Measurements from ENCODE around the gene MRPL28. TPM values are rescaled to one million over a fixed set of nuclear protein-coding genes. Genes with fewer than 3 reads are reported as not detected.

MRPL28 gene
- total RNA-seq, 1 experiment from 2014 or later, result 61.4 TPM

DNA sequence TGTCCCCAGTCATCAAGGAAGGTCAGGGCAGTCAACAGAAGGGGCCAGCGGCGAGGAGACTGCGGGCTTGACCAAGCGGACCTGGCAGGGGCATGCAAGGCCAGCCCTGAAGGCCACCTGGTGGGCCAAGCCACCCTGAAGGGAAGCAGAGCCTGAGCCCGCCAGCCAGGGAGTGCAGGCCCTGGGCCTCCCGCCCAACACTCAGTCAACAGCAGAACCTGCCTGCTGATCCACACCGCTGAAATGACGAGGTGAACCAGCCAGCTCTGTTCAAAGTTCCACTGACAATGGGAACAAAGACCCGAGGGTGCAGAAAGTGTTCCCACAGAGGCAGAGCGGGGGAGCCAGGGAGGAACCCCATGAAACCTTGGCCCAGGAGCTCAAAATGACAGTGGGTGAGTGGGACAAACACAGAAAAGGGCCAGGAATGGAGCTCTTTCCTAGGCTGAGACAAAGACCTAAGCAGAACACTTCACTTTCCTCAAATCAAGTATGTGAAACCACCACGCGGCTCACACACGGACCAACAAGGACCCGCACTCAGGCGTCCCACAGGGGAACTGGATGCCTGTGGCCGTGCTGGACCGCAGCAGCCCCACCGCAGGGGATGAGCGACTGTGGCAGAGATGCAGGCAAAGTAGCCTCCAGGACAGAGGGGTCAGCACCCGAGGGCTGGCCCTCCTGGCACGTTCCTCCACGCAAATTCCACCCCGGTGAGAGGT is 29.8 kb downstream of the MRPL28 start:
- no peaks in the 10 kb centered on the region for H3K27me3 ChIP-seq (ENCODE audit: insufficient read depth, low read length)
- CTCF ChIA-PET, result no interaction called here
- intact Hi-C loops (cut with micrococcal nuclease), result no loop called here
- peaks cover 69% of the 10 kb centered on the region for H3K79me2 ChIP-seq (ENCODE audit: insufficient read depth, low read length)
- ATAC-seq (no peak), DNase-seq (ENCODE audit: low read depth, low spot score) (no peak)
- H3K4me3 ChIP-seq (replicated peaks in 1 of 2; ENCODE audit: low read depth in 1 of 2, low read length in 2 of 2), result no peak overlapping the region
- H3K27ac ChIP-seq (ENCODE audit: low read depth, low read length), result no peak overlapping the region
- H2AFZ ChIP-seq (ENCODE audit: low read depth, low read length, poor library complexity, severe bottlenecking), result no peak overlapping the region
- H3K9ac ChIP-seq (ENCODE audit: low read length), result no peak overlapping the region
- no TSS peak for BruUV-seq (replicated peaks)
- RAD21 ChIA-PET (ENCODE audit: low non-redundant PET in 1 of 2, low total read pairs in 2 of 2, uncharacterized antibody in 2 of 2, unreplicated experiment in 2 of 2), result no interaction called here
- no peaks in the 10 kb centered on the region for H4K20me1 ChIP-seq (ENCODE audit: insufficient read depth)
- H3K36me3 ChIP-seq (ENCODE audit: control insufficient read depth in 1 of 2, insufficient read depth in 2 of 2, low read length in 2 of 2), result no peaks in the 10 kb centered on the region
- H3K4me1 ChIP-seq (ENCODE audit: control insufficient read depth in 1 of 2, insufficient read depth in 2 of 2, low read length in 2 of 2), result peaks cover 0 to 7% of the 10 kb centered on the region in 2 experiments; a peak in 1 of 4 replicates
- POLR2A ChIA-PET, result no interaction called here
- no peak for TF ChIP-seq EGR1 (IDR thresholded peaks at IDR 0.05; ENCODE audit: low read depth)
- TF ChIP-seq TCF7L2 (IDR thresholded peaks at IDR 0.05; ENCODE audit: borderline replicate concordance, extremely low read depth, insufficient read depth, insufficient read length), result no peak
- no peak for TF ChIP-seq CBX3 (IDR thresholded peaks at IDR 0.05; ENCODE audit: low read depth)
- TF ChIP-seq ZFX (IDR thresholded peaks at IDR 0.05), result no peak
- TF ChIP-seq RAD21 (IDR thresholded peaks at IDR 0.05; ENCODE audit: low read depth), result no peak
- no peak for TF ChIP-seq JUND (IDR thresholded peaks at IDR 0.05)
- TF ChIP-seq ZNF274 (IDR thresholded peaks at IDR 0.05; ENCODE audit: low read depth, low read length), result no peak
- no peak for TF ChIP-seq SP1 (IDR thresholded peaks at IDR 0.05; ENCODE audit: low read depth)
- TF ChIP-seq, protein P1, sequence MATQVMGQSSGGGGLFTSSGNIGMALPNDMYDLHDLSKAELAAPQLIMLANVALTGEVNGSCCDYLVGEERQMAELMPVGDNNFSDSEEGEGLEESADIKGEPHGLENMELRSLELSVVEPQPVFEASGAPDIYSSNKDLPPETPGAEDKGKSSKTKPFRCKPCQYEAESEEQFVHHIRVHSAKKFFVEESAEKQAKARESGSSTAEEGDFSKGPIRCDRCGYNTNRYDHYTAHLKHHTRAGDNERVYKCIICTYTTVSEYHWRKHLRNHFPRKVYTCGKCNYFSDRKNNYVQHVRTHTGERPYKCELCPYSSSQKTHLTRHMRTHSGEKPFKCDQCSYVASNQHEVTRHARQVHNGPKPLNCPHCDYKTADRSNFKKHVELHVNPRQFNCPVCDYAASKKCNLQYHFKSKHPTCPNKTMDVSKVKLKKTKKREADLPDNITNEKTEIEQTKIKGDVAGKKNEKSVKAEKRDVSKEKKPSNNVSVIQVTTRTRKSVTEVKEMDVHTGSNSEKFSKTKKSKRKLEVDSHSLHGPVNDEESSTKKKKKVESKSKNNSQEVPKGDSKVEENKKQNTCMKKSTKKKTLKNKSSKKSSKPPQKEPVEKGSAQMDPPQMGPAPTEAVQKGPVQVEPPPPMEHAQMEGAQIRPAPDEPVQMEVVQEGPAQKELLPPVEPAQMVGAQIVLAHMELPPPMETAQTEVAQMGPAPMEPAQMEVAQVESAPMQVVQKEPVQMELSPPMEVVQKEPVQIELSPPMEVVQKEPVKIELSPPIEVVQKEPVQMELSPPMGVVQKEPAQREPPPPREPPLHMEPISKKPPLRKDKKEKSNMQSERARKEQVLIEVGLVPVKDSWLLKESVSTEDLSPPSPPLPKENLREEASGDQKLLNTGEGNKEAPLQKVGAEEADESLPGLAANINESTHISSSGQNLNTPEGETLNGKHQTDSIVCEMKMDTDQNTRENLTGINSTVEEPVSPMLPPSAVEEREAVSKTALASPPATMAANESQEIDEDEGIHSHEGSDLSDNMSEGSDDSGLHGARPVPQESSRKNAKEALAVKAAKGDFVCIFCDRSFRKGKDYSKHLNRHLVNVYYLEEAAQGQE (IDR thresholded peaks at IDR 0.05; ENCODE audit: low read depth), result no peak
- TF ChIP-seq EZH2 (IDR thresholded peaks at IDR 0.05), result no peak
- no peak for TF ChIP-seq POLR2AphosphoS5 (IDR thresholded peaks at IDR 0.05; ENCODE audit: low read depth, low read length)
- no peaks in the 10 kb centered on the region for H3K9me2 ChIP-seq (ENCODE audit: insufficient read depth)
- H3K4me2 ChIP-seq (ENCODE audit: low read length), result no peak overlapping the region
- no peaks in the 10 kb centered on the region for H3K9me3 ChIP-seq (ENCODE audit: control insufficient read depth in 1 of 2, insufficient read depth in 1 of 2, low read depth in 1 of 2, low read length in 2 of 2)

Measured in HCT116 (cell line).